GM18505 (cell line): Measurements from ENCODE around the gene NAV2.

Experiments used
- ATAC-seq: cut with Tn5 transposase; IDR thresholded peaks from one replicate; pipeline ENCODE4 v1.9.1; 2021; ENCODE audit not compliant: unreplicated experiment
- POLR2A ChIP-seq: IDR thresholded peaks from 4 replicates; pipeline ENCODE4 v1.6.1; 2011; ENCODE audit warnings: borderline replicate concordance; ENCODE audit not compliant: insufficient read depth, insufficient read length; ENCODE audit errors: extremely low read depth

Gene NAV2

GRCh38 chr11:20161230-20161918 lies 448.7 kb downstream of the NAV2 start:
- no peak for TF ChIP-seq POLR2A
- no peak for ATAC-seq

GRCh38 chr11:20161923-20162744 lies 449.5 kb downstream of the NAV2 start:
- ATAC-seq: no peak
- TF ChIP-seq POLR2A: no peak

DNA sequence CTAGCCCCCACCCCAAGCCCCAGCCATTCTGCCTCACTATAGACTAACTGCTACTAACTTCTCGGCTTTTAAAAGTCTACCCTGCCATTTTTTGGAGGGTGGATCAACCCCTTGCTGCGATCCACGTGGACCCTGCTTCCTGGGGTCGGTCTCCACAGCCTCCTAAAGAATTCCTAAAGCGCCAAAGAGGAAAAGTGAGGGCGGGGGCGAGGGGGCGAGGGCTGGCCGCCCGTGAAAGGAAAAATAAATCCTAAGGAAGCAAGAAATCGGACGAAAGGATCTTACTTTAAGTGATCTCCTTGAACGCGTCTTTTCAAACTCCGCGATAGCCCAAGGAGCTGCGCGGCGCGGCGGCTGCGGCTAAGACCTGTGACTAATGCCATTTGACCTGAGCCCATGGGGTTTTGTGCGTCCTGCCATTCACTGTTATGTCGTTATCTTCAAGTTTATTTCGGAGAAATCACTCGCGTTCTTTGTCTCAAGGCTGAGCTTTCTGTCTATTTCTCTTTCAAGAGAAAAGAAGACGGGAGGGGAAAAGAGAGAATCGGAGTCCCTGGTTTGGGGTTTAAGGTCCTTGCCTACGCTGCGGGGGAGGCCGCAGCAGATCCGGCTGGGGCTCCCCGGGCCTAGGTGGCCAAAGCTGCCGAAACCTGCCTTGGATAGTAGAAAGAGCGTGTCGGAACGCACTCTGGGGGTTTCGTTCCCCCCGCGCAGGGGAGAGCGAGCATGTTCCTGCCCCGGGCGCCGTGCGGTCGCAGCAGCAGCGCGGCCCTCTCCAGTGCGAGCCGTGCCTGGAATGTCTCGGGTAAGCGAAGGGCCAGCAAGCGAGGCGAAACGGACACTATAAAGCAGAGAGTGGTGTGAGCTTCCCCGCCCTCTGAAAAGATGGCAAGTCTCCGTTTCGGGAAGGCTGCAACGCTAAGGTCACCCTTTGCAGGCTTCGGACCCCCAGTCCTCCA lies 450.5 kb downstream of the NAV2 start:
- no peak for ATAC-seq
- no peak for TF ChIP-seq POLR2A

DNA sequence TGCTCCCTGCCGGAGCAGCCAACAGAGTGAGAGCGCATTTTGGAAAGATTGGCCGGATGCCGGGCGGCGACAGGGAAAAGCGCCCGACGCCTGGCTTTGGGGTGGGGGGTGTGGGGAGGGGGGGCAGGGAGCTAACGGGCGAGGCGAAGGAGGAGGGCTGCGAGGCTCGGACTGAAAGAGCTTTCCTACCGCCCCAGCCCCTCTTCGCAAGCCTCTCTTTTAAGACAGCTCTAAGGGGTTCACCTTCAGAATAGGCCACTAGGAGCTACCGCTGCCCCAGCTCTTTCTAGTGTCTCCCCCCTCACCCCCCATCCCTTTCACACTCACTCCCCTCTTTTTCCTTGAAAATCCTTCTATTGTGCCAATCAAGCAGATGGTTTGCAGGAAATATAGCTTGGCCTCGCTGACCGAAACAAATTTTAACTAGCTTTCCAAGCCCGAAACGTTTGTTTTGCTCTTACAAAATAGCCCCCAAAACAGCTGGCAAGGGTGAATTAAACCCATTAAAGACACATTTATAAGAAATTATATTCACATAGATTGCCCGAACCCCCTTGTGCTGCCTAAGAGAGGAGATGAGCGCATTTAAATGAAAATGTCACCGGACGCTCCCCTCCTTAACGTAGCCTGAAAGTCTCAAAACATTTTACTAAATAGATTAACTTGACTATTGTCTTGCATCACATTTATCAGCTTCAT lies 451.3 kb downstream of the NAV2 start:
- no peak for ATAC-seq
- no peak for TF ChIP-seq POLR2A
